NCI-H146 treated with DMSO at 0.1 percent for 48 hours (cell line): ENCODE data around the gene CTSV.
"Not testable (repeated sequence)": the region's sequence is repeated elsewhere in the genome, so short reads cannot be mapped to it uniquely, and the experiment has no call there.

Experiments used
- DNase-seq: peaks from one replicate; lab custom pipeline; 2025; ENCODE audit not compliant: unreplicated experiment; lab: John Stamatoyannopoulos, UW

The CTSV gene

GRCh38 chr9:97038611-97039513 is at the start of gene CTSV:
TSS of gene CTSV (minus strand) at chr9:97039142. CDS start at chr9:97038043, 1,099 bp downstream.
- DNase-seq = peak; percentile 49

- not testable (repeated sequence) for DNase-seq
Measured at GRCh38 chr9:97087668-97088215, 48.8 kb upstream of the CTSV start.

DNA sequence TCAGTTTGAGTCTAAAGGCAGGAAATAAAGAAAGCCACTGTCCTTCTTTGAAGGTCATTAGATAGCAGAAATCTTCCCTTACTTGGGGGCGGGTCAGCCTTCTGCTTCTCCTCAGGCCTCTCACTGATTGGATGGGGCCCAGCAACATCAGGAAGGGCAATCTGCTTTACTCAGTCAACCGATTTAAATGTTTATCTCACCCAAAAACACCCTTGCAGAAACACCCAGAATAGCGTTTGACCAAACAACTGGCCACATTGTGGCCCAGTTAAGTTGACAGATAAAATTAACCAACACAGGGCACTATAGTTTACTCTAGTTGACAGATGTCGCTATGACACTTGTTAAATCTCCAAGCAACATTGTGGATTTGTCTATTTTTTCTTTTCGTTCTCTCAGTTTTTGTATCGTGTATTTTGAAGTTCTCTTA is 45.6 kb upstream of the CTSV start:
- DNase-seq = not testable (repeated sequence)

- DNase-seq = no peak
Measured at GRCh38 chr9:97078362-97078761, 39.4 kb upstream of the CTSV start.

GRCh38 chr9:97077452-97078295 is 38.7 kb upstream of the CTSV start:
- no peak for DNase-seq

- DNase-seq = not testable (repeated sequence)
Measured at GRCh38 chr9:97076731-97077451, 37.9 kb upstream of the CTSV start.

DNA sequence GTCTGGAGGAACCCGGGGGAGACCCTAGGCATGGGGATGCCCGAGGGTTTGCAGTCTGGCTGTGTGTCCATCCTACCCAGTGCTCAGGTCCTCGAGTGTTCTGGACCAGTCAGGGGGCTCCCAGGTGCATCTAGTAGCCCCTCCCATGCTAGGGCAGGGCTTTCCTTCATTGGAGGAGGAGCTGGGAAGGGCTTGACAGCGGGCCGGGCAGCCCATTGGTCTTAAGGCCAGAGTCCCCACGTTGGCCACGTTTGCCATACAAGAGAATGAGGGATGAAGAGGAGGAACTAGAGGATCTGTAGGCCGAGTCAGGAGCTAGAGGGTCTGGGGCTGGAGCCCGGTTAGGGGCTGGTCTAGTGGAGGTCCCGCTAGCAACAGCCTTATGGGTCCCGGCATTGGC is 37.3 kb upstream of the CTSV start:
- DNase-seq = no peak

DNA sequence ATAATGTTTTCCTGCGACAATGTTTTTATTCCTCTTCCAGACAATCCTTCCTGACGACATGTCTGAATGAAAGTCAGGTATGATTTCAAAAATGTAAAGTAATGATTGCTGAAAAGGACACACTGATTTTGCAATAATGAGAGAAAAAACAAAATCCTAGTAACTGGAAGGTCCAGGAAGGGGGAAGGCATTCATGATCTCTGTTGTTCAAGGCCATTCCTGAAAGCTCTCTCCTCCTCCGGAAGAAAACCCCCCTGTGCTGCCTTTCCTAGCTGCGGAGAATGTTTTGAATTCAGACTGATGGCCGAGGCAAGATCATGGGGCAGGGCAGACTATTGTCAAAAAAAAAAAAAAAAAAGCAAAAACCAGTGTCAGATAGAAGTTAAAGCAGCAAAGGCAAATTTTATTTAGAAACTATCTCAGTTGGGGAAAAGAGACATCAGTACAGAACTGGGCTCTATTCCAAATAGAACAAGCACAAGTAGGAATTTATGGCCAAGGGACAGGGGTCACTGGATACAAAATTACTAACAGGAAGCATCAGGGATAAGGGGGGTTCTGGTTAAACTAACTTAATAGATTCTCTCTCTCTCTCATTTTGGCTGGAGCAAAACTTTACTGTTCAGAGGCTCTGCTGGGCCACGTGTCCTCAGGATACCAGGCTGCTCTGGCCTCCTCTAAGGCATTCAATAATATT is 36.5 kb upstream of the CTSV start:
- no peak for DNase-seq

DNA sequence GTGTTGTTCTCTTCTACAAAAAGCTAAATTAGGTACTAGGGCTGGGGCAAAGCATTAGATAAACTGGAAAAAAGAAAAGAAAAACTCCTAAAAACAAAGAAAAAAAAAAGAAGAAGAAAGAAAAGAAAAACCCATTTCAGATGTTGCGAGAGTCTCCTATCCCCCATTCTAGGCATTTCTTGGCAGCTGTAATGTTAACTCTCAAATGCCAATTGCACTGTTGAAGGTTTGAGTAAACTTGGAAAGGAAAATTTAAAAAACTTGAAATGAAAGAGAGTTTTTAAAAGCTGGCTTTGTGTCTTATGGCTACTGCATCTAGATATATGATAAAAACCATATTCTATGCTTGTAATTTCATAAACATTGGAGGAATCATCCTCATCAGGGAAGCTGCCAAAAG is 34.6 kb upstream of the CTSV start:
- no peak for DNase-seq

GRCh38 chr9:97072285-97072776 is 33.4 kb upstream of the CTSV start:
- DNase-seq = no peak

DNA sequence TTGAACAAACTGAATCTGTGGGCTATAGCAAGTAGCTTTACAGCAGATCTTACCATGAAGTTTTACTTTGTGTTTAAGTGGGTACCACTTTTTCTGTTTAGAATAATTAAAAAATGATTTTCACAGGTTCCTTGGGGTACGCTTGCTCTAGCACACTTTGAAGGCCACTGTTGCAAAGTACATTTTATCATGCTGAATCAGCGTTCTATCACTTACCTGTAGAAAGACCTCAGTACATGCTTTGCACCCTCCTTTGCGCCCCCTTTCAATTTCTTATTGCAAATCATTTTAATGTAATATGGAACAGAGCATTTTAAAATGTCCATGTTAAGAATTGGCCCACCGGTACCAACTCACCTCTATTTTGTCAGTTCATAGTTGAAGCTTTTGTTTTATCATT is 31.4 kb upstream of the CTSV start:
- DNase-seq = not testable (repeated sequence)

DNA sequence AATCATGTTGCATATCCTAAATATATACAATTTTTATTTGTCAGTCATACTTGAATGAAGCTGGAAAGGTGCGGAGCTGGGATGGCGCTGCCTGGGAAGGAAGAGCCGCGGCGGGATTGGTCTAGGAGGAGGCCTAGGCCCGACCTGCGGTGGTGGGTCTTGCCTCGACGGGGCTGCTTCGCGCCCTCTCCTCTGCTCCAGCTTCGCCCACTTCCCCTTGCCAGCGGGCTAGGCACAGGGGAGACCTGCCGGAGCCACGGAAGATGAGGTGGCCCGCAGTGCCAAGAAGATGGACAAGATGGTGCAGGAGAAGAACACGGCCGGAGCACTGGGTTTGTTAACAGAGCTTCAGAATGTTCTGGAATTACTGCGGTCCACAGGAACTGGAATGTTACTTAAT is 28.5 kb upstream of the CTSV start:
- no peak for DNase-seq

- DNase-seq = no peak
Measured at GRCh38 chr9:97064176-97064575, 25.2 kb upstream of the CTSV start.

GRCh38 chr9:97060796-97061195 is 21.9 kb upstream of the CTSV start:
- no peak for DNase-seq

DNA sequence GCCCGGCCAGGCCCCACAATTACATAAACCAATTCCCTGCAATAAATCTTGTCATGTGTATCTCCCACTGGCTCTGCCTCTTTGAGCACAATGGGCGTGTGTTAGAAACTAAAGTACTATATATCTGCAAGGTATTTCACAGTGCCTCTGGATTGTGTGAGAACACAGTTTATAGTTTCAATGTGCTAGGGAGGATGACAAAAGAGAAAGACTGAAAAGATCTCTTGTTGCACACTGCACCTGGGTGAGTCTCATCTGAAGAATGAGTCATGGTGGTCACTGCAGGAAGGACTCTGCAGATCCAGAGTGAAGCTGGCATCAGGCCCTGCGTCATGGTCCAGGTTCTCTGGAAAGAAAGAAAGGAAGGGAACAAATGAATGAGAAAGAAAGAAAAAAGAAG is 20.7 kb upstream of the CTSV start:
- DNase-seq = no peak

GRCh38 chr9:97057651-97058050 is 18.7 kb upstream of the CTSV start:
- DNase-seq = no peak

DNA sequence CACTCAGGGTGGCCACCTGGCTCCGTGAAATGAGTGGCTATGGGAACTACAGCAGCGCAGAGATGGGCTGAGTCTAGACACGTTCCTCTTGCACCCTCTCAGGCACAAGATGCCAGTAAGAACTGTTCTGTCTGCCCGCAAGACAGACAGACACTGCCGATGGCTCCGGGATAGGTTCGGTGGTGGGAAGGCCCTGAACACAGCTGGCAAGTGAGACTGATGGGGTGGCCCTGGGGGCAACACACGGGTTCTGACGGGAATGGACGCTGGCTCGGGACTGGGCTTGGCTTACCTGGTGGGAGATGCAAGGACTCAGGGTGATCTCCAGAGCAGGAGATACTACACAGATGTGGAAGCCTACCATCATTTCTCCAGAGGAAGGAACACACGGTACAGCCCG is 16.9 kb upstream of the CTSV start:
- not testable (repeated sequence) for DNase-seq

DNA sequence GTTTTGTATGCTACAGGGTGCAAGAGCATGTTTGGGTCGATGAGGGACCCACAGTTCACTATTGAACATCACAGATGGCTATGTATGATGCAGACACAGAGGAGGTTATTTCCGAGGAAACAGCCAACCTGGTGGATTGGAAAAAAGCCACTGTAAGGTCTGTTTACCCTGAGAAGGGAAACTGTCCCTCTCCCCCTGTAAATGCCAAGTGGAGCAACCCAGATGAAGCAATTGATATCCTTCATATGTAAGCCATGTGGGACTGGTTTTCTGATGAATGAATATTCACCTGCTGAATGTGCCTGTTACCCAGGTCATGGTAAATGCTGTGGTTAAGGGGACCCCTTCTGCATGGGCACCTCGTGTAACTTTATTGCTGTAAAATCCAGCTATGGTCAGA is 14.8 kb upstream of the CTSV start:
- no peak for DNase-seq

- no peak for DNase-seq
Measured at GRCh38 chr9:97052735-97053134, 13.8 kb upstream of the CTSV start.

DNA sequence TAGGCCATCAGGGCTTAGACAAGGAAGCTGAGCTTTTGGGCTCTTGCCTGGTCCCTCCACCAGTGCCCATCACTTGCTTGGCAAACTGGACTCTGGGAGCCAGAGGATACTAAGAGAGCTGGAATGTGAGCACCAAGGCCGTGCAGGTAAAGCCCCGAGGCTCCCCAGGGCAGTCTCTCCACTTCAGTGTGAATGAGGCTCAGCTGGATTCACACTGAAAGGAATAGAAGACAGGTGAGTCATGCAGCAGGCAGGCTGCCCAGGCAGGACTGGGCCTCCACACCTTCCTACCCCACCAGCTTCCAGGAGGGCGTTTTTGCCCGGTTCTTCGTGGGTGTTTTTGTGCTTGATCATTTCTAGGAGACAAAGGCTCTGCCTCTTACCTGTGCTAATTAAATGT is 7.3 kb upstream of the CTSV start:
- no peak for DNase-seq
